HepG2 (cell line): Measurements from ENCODE around the gene CRAMP1. TPM values are rescaled to one million over a fixed set of nuclear protein-coding genes. Genes with fewer than 3 reads are reported as not detected.

ENCODE experiments used
- ATAC-seq: fragments of 200-7000 bp; cut with Tn5 transposase; 3 replicates; pipeline ENCODE4 v1.9.1; 2020; ENCODE audit warnings: mild to moderate bottlenecking, moderate library complexity
- BruUV-seq: library from RNA; stranded (reverse); fragments of 400-500 nt; replicated peaks from 2 replicates; lab custom pipeline; 2021; lab: Mats Ljungman, UMichigan
- CTCF ChIA-PET: fragments of 300-600 bp; formaldehyde crosslinking; extraction: SDS; loops from one replicate; lab custom pipeline; 2021; ENCODE audit warnings: low total read pairs, inconsistent platforms, low intra/inter-chr PET ratio; lab: Yijun Ruan, JAX
- POLR2A ChIA-PET: fragments of 350-600 bp; sonication (Branson Sonifier 250); formaldehyde crosslinking; loops from one replicate; lab custom pipeline; 2020; ENCODE audit warnings: antibody characterized with exemption, inconsistent platforms; lab: Yijun Ruan, JAX
- DNase-seq: peaks from one replicate; pipeline ENCODE4 v3.0.0-alpha.2; 2015; ENCODE audit warnings: low spot score
- FAIRE-seq: peaks from 3 replicates; lab custom pipeline; 2011; peaks lifted over from hg19 to GRCh38; lab: Jason Lieb, UNC
- H2AFZ ChIP-seq: one replicate; pipeline ENCODE4 v1.6.1; 2011; ENCODE audit warnings: low read length, inconsistent platforms
- H3K27ac ChIP-seq: fragments of 300-600 bp; 3 replicates; pipeline ENCODE4 v1.8.0; 2011; ENCODE audit warnings: mixed run types, mild to moderate bottlenecking, mixed read lengths, low read length, inconsistent platforms; ENCODE audit not compliant: insufficient read depth; ENCODE audit errors: extremely low read length
- H3K27me3 ChIP-seq, 2 experiments: fragments of 200-600 bp in 1 of 2; 2 replicates in 1 of 2; 3 replicates in 1 of 2; pipeline versions ENCODE4 v1.6.0 to v1.8.0; 2011; ENCODE audit warnings: low read length in 2 of 2, mild to moderate bottlenecking in 2 of 2, moderate library complexity in 2 of 2, inconsistent platforms in 1 of 2; ENCODE audit not compliant: insufficient read depth in 2 of 2, control insufficient read depth in 1 of 2
- H3K36me3 ChIP-seq, 2 experiments: fragments of 200-600 bp in 1 of 2; replicated peaks in 1 of 2; 2 replicates in 1 of 2; 3 replicates in 1 of 2; pipeline versions ENCODE4 v1.5.1 to v1.8.0; 2011; ENCODE audit warnings: low read length in 2 of 2, inconsistent platforms in 1 of 2; ENCODE audit not compliant: insufficient read depth in 2 of 2, control insufficient read depth in 1 of 2
- H3K4me1 ChIP-seq: 2 replicates; pipeline ENCODE4 v1.5.1; 2012; ENCODE audit warnings: low read length, inconsistent platforms; ENCODE audit not compliant: insufficient read depth
- H3K4me2 ChIP-seq: 2 replicates; pipeline ENCODE4 v1.6.0; 2011; ENCODE audit warnings: low read depth, low read length, inconsistent platforms
- H3K4me3 ChIP-seq, 3 experiments: fragments of 200-600 bp in 1 of 3; sonication (generic), shearing (Covaris generic) in 1 of 3; replicated peaks in 1 of 3; 2 replicates each; pipeline ENCODE4 v1.5.1; 2011 to 2016; ENCODE audit warnings: low read length in 3 of 3, inconsistent platforms in 2 of 3, low read depth in 2 of 3, mild to moderate bottlenecking in 2 of 3, control low read depth in 1 of 3, mixed read lengths in 1 of 3; ENCODE audit not compliant: insufficient read depth in 1 of 3
- H3K79me2 ChIP-seq: one replicate; pipeline ENCODE4 v1.6.1; 2011; ENCODE audit warnings: low read length, inconsistent platforms; ENCODE audit not compliant: insufficient read depth
- H3K9ac ChIP-seq: 2 replicates; pipeline ENCODE4 v1.6.0; 2011; ENCODE audit warnings: mild to moderate bottlenecking, low read depth, low read length, inconsistent platforms; ENCODE audit not compliant: insufficient read depth
- H3K9me3 ChIP-seq: 2 replicates; pipeline ENCODE4 v1.5.1; 2012; ENCODE audit warnings: mild to moderate bottlenecking, low read length
- H4K20me1 ChIP-seq: 2 replicates; pipeline ENCODE4 v1.6.0; 2011; ENCODE audit warnings: inconsistent platforms, mild to moderate bottlenecking, low read length, moderate library complexity; ENCODE audit not compliant: insufficient read depth
- AKAP8 ChIP-seq: sonication (generic); formaldehyde crosslinking; IDR thresholded peaks from 2 replicates; pipeline ENCODE4 v1.5.1; 2020; ENCODE audit warnings: mild to moderate bottlenecking, missing genetic modification reagents
- DMAP1 ChIP-seq: IDR thresholded peaks from 2 replicates; pipeline ENCODE4 v1.6.1; 2016
- DR1 ChIP-seq: sonication (generic); formaldehyde crosslinking; IDR thresholded peaks from 2 replicates; pipeline ENCODE4 v1.8.0; 2021; ENCODE audit warnings: mild to moderate bottlenecking, missing genetic modification reagents, inconsistent platforms
- GRHL1 ChIP-seq: sonication (generic); formaldehyde crosslinking; conservative IDR thresholded peaks from 2 replicates; pipeline ENCODE4 v1.8.0; 2022; ENCODE audit warnings: missing genetic modification reagents
- MAX ChIP-seq: IDR thresholded peaks from 2 replicates; pipeline ENCODE4 v1.6.1; 2012; ENCODE audit warnings: inconsistent platforms
- MTA3 ChIP-seq: sonication (generic); formaldehyde crosslinking; IDR thresholded peaks from 2 replicates; pipeline ENCODE4 v1.4.0; 2020; ENCODE audit warnings: missing genetic modification reagents
- MYC ChIP-seq: sonication (generic); formaldehyde crosslinking; IDR thresholded peaks from 2 replicates; pipeline ENCODE4 v1.9.0; 2021; ENCODE audit warnings: missing genetic modification reagents, borderline replicate concordance
- REXO4 ChIP-seq: sonication (generic); formaldehyde crosslinking; IDR thresholded peaks from 2 replicates; pipeline ENCODE4 v1.8.0; 2022; ENCODE audit warnings: missing genetic modification reagents, mild to moderate bottlenecking, borderline replicate concordance
- SRY ChIP-seq: sonication (generic); formaldehyde crosslinking; IDR thresholded peaks from 2 replicates; pipeline ENCODE4 v1.8.0; 2022; ENCODE audit warnings: mild to moderate bottlenecking, missing genetic modification reagents
- ZNF33A ChIP-seq: sonication (generic); formaldehyde crosslinking; IDR thresholded peaks from 2 replicates; pipeline ENCODE4 v1.5.1; 2020; ENCODE audit warnings: missing genetic modification reagents, mild to moderate bottlenecking, moderate library complexity, borderline replicate concordance
- ZNF441 ChIP-seq: sonication (generic); formaldehyde crosslinking; IDR thresholded peaks from 2 replicates; pipeline ENCODE4 v1.7.0; 2021; ENCODE audit warnings: missing genetic modification reagents, borderline replicate concordance
- ZNF607 ChIP-seq: sonication (generic); formaldehyde crosslinking; IDR thresholded peaks from 2 replicates; pipeline ENCODE4 v1.5.1; 2020; ENCODE audit warnings: missing genetic modification reagents, mild to moderate bottlenecking, borderline replicate concordance
- ZNF644 ChIP-seq: IDR thresholded peaks from 2 replicates; pipeline ENCODE4 v1.6.1; 2016; ENCODE audit warnings: low read depth
- ZNF709 ChIP-seq: sonication (generic); formaldehyde crosslinking; IDR thresholded peaks from 2 replicates; pipeline ENCODE4 v1.5.0; 2020; ENCODE audit warnings: mild to moderate bottlenecking, missing genetic modification reagents
- WGBS: methylation state at CpG from one replicate; pipeline ENCODE4 v1.1.6; 2017; ENCODE audit warnings: low lambda C conversion rate; 5-methylcytosine and 5-hydroxymethylcytosine counted together
- in situ Hi-C: cut with HindIII; loops from 2 replicates; pipeline ENCODE4 v1.10.0; 2017; ENCODE audit warnings: low pct_unique_long_range_greater_than_20kb; ENCODE audit not compliant: extremely low pct_ligation_motif_present
- intact Hi-C: fragments of 100-400 bp; cut with micrococcal nuclease; formaldehyde crosslinking; loops from one replicate; pipeline ENCODE4 v1.10.0; 2022; ENCODE audit not compliant: unreplicated experiment
- polyA plus RNA-seq, 8 experiments: library from polyadenylated mRNA; depleted of rRNA in 3 of 8; stranded (reverse) in 7 of 8; unstranded in 1 of 8; fragments of >200 nt; fragmentation: Illumina TruSeq in 4 of 8; extraction: Trizol in 4 of 8; gene quantifications; 2 replicates each; pipeline versions ENCODE4 v1.2.1 to v1.2.3, GENCODE V29; 2011 to 2016; ENCODE audit warnings: low read depth in 4 of 8, missing spikeins in 1 of 8, mixed read lengths in 1 of 8; ENCODE audit not compliant: insufficient read depth in 1 of 8
- total RNA-seq, 5 experiments: library from RNA; depleted of rRNA; stranded (reverse); fragments of >200 nt; fragmentation: Illumina TruSeq; extraction: Trizol; gene quantifications; 2 replicates each; pipeline ENCODE4 v1.2.3, GENCODE V29; 2016; ENCODE audit warnings: low read depth in 1 of 5
- TF ChIP-seq, protein P1 (sequence below): sonication (generic); formaldehyde crosslinking; IDR thresholded peaks from 2 replicates; pipeline ENCODE4 v1.4.0; 2020; ENCODE audit warnings: low read depth, missing genetic modification reagents
- TF ChIP-seq, protein P2 (sequence below): sonication (generic); formaldehyde crosslinking; IDR thresholded peaks from 2 replicates; pipeline ENCODE4 v1.5.0; 2020; ENCODE audit warnings: missing genetic modification reagents

Gene CRAMP1
- total and polyA plus RNA-seq, 2 of the 13 experiments (the other 11 are each of a cell fraction or from before 2014, with no cell fraction given), result 6.8 to 9.7 TPM

DNA sequence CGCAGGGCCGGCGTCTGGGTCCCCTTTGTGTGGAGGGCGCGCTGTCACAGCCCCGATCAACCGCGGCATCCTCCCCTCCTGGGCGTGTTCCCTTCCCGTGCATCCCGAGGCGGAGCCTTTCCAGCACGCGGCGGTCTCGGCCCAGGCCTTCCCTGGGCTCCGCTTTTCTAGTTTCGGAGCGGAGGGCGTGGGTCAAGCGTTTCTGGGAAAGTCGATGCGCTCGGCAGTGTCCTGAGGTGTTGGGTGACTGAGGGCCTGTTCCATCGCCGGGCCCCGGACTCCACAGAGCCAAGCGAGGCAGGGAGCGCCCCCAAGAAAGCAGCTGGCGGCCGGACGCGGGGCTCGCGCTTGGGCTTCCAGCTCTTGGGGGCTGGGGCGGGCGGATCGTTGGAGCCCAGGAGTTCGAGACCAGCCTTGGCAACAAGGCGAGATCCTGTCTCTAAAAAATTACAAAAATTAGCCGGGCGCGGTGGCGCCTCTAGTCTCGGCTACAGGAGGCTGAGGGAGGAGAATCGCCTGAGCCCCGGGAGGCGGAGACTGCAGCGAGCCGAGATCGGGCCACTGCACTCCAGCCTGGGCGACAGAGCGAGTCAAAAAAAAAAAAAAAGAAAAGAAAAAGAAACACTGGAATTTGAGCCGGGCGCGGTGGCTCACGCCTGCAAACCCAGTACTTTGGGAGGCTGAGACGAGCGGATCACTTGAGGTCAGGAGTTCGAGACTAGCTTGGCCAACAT lies 1.1 kb upstream of the CRAMP1 start:
- ChIA-PET POLR2A (interaction anchor here (0.6 to 2.6 kb wide), 9 partner anchors 10 to 330 kb away, joined by 3 to 8 read pairs (median 3); partner anchors contain the start of genes FAHD1, JPT2, MAPK8IP3 and NUBP2), CTCF (no interaction called here)
- Histone ChIP-seq H3K27ac (peak overlapping the region; percentile 81), H3K4me2 (peak overlapping the region; percentile 74), H4K20me1 (no peaks in the 10 kb centered on the region), H3K79me2 (peaks cover 34% of the 10 kb centered on the region), H3K9ac (peak overlapping the region; percentile 75), H3K27me3 (no peaks in the 10 kb centered on the region; a peak in 1 of 5 replicates), H3K9me3 (no peaks in the 10 kb centered on the region), H3K4me1 (peaks cover 30% of the 10 kb centered on the region), H3K4me3 (peak overlapping the region; percentile 42 to 81 (median 47); a peak in 5 of 6 replicates), H3K36me3 (peaks cover 2 to 10% of the 10 kb centered on the region in 2 experiments; a peak in 4 of 5 replicates), H2AFZ (no peak overlapping the region)
- peak; percentile 11 for ATAC-seq
- in situ Hi-C loops, result no loop called here
- BruUV-seq, result no TSS peak
- intact Hi-C loops, result loop anchor here (10.0 kb wide), 1 partner anchor 94 kb away; the partner anchor contains the start of gene MAPK8IP3
- 52% methylated on average over 49 of the region's 60 CpGs for WGBS
- no peak for FAIRE-seq
- no peak for DNase-seq
- TF ChIP-seq MAX (peak; percentile 15; the same call in 1 of the 2 replicates), ZNF709 (CRISPR knock-in tag) (no peak), MYC (peak; percentile 73), DR1 (CRISPR knock-in tag) (0 out of 2 replicates have a peak, but pooled peaks have one; percentile 49), ZNF33A (CRISPR knock-in tag) (no peak), GRHL1 (CRISPR knock-in tag) (no peak), AKAP8 (no peak), ZNF441 (CRISPR knock-in tag) (no peak), SRY (no peak), DMAP1 (CRISPR knock-in tag) (no peak), REXO4 (no peak), MTA3 (0 out of 2 replicates have a peak, but pooled peaks have one; percentile 24), ZNF607 (0 out of 2 replicates have a peak, but pooled peaks have one; percentile 51), ZNF644 (no peak)
- TF ChIP-seq, protein P1, sequence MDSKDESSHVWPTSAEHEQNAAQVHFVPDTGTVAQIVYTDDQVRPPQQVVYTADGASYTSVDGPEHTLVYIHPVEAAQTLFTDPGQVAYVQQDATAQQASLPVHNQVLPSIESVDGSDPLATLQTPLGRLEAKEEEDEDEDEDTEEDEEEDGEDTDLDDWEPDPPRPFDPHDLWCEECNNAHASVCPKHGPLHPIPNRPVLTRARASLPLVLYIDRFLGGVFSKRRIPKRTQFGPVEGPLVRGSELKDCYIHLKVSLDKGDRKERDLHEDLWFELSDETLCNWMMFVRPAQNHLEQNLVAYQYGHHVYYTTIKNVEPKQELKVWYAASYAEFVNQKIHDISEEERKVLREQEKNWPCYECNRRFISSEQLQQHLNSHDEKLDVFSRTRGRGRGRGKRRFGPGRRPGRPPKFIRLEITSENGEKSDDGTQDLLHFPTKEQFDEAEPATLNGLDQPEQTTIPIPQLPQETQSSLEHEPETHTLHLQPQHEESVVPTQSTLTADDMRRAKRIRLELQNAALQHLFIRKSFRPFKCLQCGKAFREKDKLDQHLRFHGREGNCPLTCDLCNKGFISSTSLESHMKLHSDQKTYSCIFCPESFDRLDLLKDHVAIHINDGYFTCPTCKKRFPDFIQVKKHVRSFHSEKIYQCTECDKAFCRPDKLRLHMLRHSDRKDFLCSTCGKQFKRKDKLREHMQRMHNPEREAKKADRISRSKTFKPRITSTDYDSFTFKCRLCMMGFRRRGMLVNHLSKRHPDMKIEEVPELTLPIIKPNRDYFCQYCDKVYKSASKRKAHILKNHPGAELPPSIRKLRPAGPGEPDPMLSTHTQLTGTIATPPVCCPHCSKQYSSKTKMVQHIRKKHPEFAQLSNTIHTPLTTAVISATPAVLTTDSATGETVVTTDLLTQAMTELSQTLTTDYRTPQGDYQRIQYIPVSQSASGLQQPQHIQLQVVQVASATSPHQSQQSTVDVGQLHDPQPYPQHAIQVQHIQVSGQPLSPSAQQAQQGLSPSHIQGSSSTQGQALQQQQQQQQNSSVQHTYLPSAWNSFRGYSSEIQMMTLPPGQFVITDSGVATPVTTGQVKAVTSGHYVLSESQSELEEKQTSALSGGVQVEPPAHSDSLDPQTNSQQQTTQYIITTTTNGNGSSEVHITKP (CRISPR knock-in tag), result no peak
- TF ChIP-seq, protein P2, sequence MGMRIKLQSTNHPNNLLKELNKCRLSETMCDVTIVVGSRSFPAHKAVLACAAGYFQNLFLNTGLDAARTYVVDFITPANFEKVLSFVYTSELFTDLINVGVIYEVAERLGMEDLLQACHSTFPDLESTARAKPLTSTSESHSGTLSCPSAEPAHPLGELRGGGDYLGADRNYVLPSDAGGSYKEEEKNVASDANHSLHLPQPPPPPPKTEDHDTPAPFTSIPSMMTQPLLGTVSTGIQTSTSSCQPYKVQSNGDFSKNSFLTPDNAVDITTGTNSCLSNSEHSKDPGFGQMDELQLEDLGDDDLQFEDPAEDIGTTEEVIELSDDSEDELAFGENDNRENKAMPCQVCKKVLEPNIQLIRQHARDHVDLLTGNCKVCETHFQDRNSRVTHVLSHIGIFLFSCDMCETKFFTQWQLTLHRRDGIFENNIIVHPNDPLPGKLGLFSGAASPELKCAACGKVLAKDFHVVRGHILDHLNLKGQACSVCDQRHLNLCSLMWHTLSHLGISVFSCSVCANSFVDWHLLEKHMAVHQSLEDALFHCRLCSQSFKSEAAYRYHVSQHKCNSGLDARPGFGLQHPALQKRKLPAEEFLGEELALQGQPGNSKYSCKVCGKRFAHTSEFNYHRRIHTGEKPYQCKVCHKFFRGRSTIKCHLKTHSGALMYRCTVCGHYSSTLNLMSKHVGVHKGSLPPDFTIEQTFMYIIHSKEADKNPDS (CRISPR knock-in tag), result no peak
